Hepatocyte (in vitro differentiated cells): ENCODE measurements around the gene ADGRA1. TPM values are rescaled to one million over a fixed set of nuclear protein-coding genes. Genes with fewer than 3 reads are reported as not detected.

Experiments used
- DNase-seq: peaks from one replicate; pipeline ENCODE4 v3.0.0-alpha.2; 2016; ENCODE audit warnings: low spot score
- H2AFZ ChIP-seq: fragments of 200-600 bp; sonication (generic); 2 replicates; pipeline ENCODE4 v1.6.0; 2016; ENCODE audit warnings: antibody characterized with exemption, mild to moderate bottlenecking
- H3K27ac ChIP-seq: fragments of 200-600 bp; sonication (generic); 2 replicates; pipeline ENCODE4 v1.5.1; 2016; ENCODE audit warnings: mild to moderate bottlenecking
- H3K27me3 ChIP-seq: fragments of 200-600 bp; sonication (generic); 2 replicates; pipeline ENCODE4 v1.6.1; 2016
- H3K36me3 ChIP-seq: fragments of 200-600 bp; sonication (generic); replicated peaks from 2 replicates; pipeline ENCODE4 v1.5.1; 2016; ENCODE audit warnings: low read depth; ENCODE audit not compliant: insufficient read depth
- H3K4me1 ChIP-seq: fragments of 200-600 bp; sonication (generic); 2 replicates; pipeline ENCODE4 v1.5.1; 2016; ENCODE audit warnings: mild to moderate bottlenecking, moderate library complexity; ENCODE audit not compliant: insufficient read depth
- H3K4me2 ChIP-seq: fragments of 200-600 bp; sonication (generic); 2 replicates; pipeline ENCODE4 v1.6.0; 2016
- H3K4me3 ChIP-seq: fragments of 200-600 bp; sonication (generic); 2 replicates; pipeline ENCODE4 v1.5.1; 2016; ENCODE audit warnings: mild to moderate bottlenecking
- H3K79me2 ChIP-seq: fragments of 200-600 bp; sonication (generic); 2 replicates; pipeline ENCODE4 v1.6.0; 2017; ENCODE audit warnings: mild to moderate bottlenecking
- H3K9me2 ChIP-seq: fragments of 200-600 bp; sonication (generic); replicated peaks from 2 replicates; pipeline ENCODE4 v1.6.0; 2017; ENCODE audit warnings: mild to moderate bottlenecking; ENCODE audit not compliant: insufficient read depth
- H3K9me3 ChIP-seq: fragments of 200-600 bp; sonication (generic); 2 replicates; pipeline ENCODE4 v1.5.1; 2016; ENCODE audit warnings: low read depth, mild to moderate bottlenecking
- H4K20me1 ChIP-seq: fragments of 200-600 bp; sonication (generic); 2 replicates; pipeline ENCODE4 v1.6.0; 2016; ENCODE audit warnings: mild to moderate bottlenecking; ENCODE audit not compliant: insufficient read depth, poor library complexity, severe bottlenecking
- CTCF ChIP-seq: fragments of 200-600 bp; sonication (generic); IDR thresholded peaks from 2 replicates; pipeline ENCODE4 v1.5.1; 2016; ENCODE audit warnings: antibody characterized with exemption, mild to moderate bottlenecking; ENCODE audit not compliant: poor library complexity
- EZH2 ChIP-seq: fragments of 200-600 bp; sonication (generic); IDR thresholded peaks from 2 replicates; pipeline ENCODE4 v1.6.1; 2016; ENCODE audit warnings: antibody characterized with exemption, mild to moderate bottlenecking, borderline replicate concordance
- EZH2phosphoT487 ChIP-seq: fragments of 200-600 bp; sonication (generic); IDR thresholded peaks from one replicate; pipeline ENCODE4 v1.6.1; 2018; ENCODE audit warnings: antibody characterized with exemption, mild to moderate bottlenecking, low read depth, moderate library complexity; ENCODE audit not compliant: unreplicated experiment, severe bottlenecking
- WGBS: methylation state at CpG from one replicate; pipeline ENCODE4 v1.1.6; 2016; ENCODE audit warnings: low lambda C conversion rate; ENCODE audit errors: missing lambda C conversion rate; 5-methylcytosine and 5-hydroxymethylcytosine counted together
- polyA plus RNA-seq: library from polyadenylated mRNA; unstranded; fragments of >200 nt; fragmentation: Nextera tagmentation; extraction: Ambion mirVana; gene quantifications from 2 replicates; pipeline ENCODE4 v1.2.1, GENCODE V29; 2016
- total RNA-seq: library from RNA; depleted of rRNA; stranded (reverse); fragments of >200 nt; gene quantifications from 2 replicates; pipeline ENCODE4 v1.2.3, GENCODE V29; 2014

ADGRA1 gene
- total and polyA plus RNA-seq, 2 experiments from 2014 or later = 0.47 TPM; not detected in 1

- no peaks in the 10 kb centered on the region for H3K9me3 ChIP-seq
- no peak overlapping the region for H3K27ac ChIP-seq
- H3K79me2 ChIP-seq = no peaks in the 10 kb centered on the region
- no peaks in the 10 kb centered on the region for H4K20me1 ChIP-seq
- H3K4me2 ChIP-seq = no peak overlapping the region
- no peaks in the 10 kb centered on the region for H3K27me3 ChIP-seq
- TF ChIP-seq EZH2 (no peak), EZH2phosphoT487 (no peak), CTCF (no peak)
- H3K9me2 ChIP-seq = no peaks in the 10 kb centered on the region
- H3K36me3 ChIP-seq = no peaks in the 10 kb centered on the region
- H2AFZ ChIP-seq = no peak overlapping the region
- DNase-seq = no peak
- no peak overlapping the region for H3K4me3 ChIP-seq
- 94% methylated on average over 38 of the region's 42 CpGs for WGBS
- H3K4me1 ChIP-seq = no peaks in the 10 kb centered on the region
Measured at GRCh38 chr10:133047526-133048123, 40.1 kb upstream of the ADGRA1 start.

GRCh38 chr10:133048266-133048665 lies 39.5 kb upstream of the ADGRA1 start:
- Histone ChIP-seq H3K4me2 (no peak overlapping the region), H3K27me3 (no peaks in the 10 kb centered on the region), H3K9me3 (no peaks in the 10 kb centered on the region), H3K27ac (no peak overlapping the region), H3K4me3 (no peak overlapping the region), H3K9me2 (no peaks in the 10 kb centered on the region), H2AFZ (no peak overlapping the region), H3K36me3 (no peaks in the 10 kb centered on the region), H3K4me1 (no peaks in the 10 kb centered on the region), H4K20me1 (no peaks in the 10 kb centered on the region), H3K79me2 (no peaks in the 10 kb centered on the region)
- TF ChIP-seq EZH2 = no peak
- no peak for TF ChIP-seq EZH2phosphoT487
- no peak for TF ChIP-seq CTCF
- DNase-seq = no peak
- WGBS = 84% methylated on average over 13 of the region's 13 CpGs

GRCh38 chr10:133048926-133049325 lies 38.8 kb upstream of the ADGRA1 start:
- Histone ChIP-seq H2AFZ (no peak overlapping the region), H3K79me2 (no peaks in the 10 kb centered on the region), H3K27me3 (no peaks in the 10 kb centered on the region), H3K9me2 (no peaks in the 10 kb centered on the region), H3K9me3 (no peaks in the 10 kb centered on the region), H3K4me1 (no peaks in the 10 kb centered on the region), H3K4me2 (no peak overlapping the region), H3K4me3 (no peak overlapping the region), H3K36me3 (no peaks in the 10 kb centered on the region), H3K27ac (no peak overlapping the region), H4K20me1 (no peaks in the 10 kb centered on the region)
- WGBS = 87% methylated on average over 5 of the region's 13 CpGs
- DNase-seq = no peak
- TF ChIP-seq EZH2phosphoT487 (no peak), EZH2 (no peak), CTCF (no peak)
